ENCODE results near the gene GADD45G.

Gene GADD45G

GRCh38 chr9:89632192-89632733, 27.5 kb downstream of the GADD45G start:
- no peak for DNase-seq

- no peak for DNase-seq
Observed at GRCh38 chr9:89632736-89633135, 27.9 kb downstream of the GADD45G start.

GRCh38 chr9:89633404-89633803, 28.6 kb downstream of the GADD45G start:
- DNase-seq, result no peak

GRCh38 chr9:89633920-89634319, 29.1 kb downstream of the GADD45G start:
- DNase-seq, result no peak

- no peak for DNase-seq
Observed at GRCh38 chr9:89634995-89635742, 30.4 kb downstream of the GADD45G start.

GRCh38 chr9:89635816-89636215, 31.0 kb downstream of the GADD45G start:
- DNase-seq, result no peak

- no peak for DNase-seq
Observed at GRCh38 chr9:89637787-89638186, 33.0 kb downstream of the GADD45G start.

GRCh38 chr9:89638359-89638758, 33.5 kb downstream of the GADD45G start:
- DNase-seq, result no peak

- DNase-seq, result no peak
Observed at GRCh38 chr9:89638893-89639292, 34.1 kb downstream of the GADD45G start.

GRCh38 chr9:89639367-89639795, 34.6 kb downstream of the GADD45G start:
- no peak for DNase-seq

GRCh38 chr9:89639961-89640360, 35.1 kb downstream of the GADD45G start:
- DNase-seq, result no peak

- no peak for DNase-seq
Observed at GRCh38 chr9:89640361-89640760, 35.5 kb downstream of the GADD45G start.

- DNase-seq, result no peak
Observed at GRCh38 chr9:89640801-89641200, 36.0 kb downstream of the GADD45G start.

- no peak for DNase-seq
Observed at GRCh38 chr9:89641980-89642379, 37.2 kb downstream of the GADD45G start.

- DNase-seq, result no peak
Observed at GRCh38 chr9:89642789-89643188, 38.0 kb downstream of the GADD45G start.

- no peak for DNase-seq
Observed at GRCh38 chr9:89646189-89646939, 41.6 kb downstream of the GADD45G start.

- DNase-seq, result no peak
Observed at GRCh38 chr9:89647366-89648128, 42.7 kb downstream of the GADD45G start.

- no peak for DNase-seq
Observed at GRCh38 chr9:89648247-89649000, 43.6 kb downstream of the GADD45G start.

- DNase-seq, result no peak
Observed at GRCh38 chr9:89649039-89649691, 44.4 kb downstream of the GADD45G start.

GRCh38 chr9:89654025-89654662, 49.3 kb downstream of the GADD45G start:
- no peak for DNase-seq
